Aorta (tissue), 5 donors: ENCODE results near the gene SLAMF7. TPM values are rescaled to one million over a fixed set of nuclear protein-coding genes. Genes with fewer than 3 reads are reported as not detected.

Experiments used
- ATAC-seq: fragments of 200-7000 bp; cut with Tn5 transposase; one replicate; pipeline ENCODE4 v1.9.1; 2022; ENCODE audit warnings: moderate library complexity; ENCODE audit not compliant: low FRiP score
- DNase-seq, 2 donors: peaks; one replicate each; pipeline ENCODE4 v3.0.0-alpha.2; 2020
- H3K27ac ChIP-seq, 2 donors: one replicate each; pipeline ENCODE4 v1.5.1; 2013; ENCODE audit warnings: low read length in 2 of 2, mild to moderate bottlenecking in 2 of 2, moderate library complexity in 2 of 2, control low read depth in 1 of 2, inconsistent platforms in 1 of 2, low read depth in 1 of 2
- H3K27me3 ChIP-seq, 2 donors: one replicate each; pipeline ENCODE4 v1.6.1; 2013; ENCODE audit warnings: control low read depth in 1 of 2, low read length in 1 of 2, mild to moderate bottlenecking in 1 of 2, moderate library complexity in 1 of 2; ENCODE audit not compliant: insufficient read depth in 2 of 2, control insufficient read depth in 1 of 2
- H3K36me3 ChIP-seq, 2 donors: one replicate each; pipeline ENCODE4 v1.6.1; 2013; ENCODE audit warnings: control low read depth in 1 of 2, low read length in 1 of 2, mild to moderate bottlenecking in 1 of 2; ENCODE audit not compliant: insufficient read depth in 2 of 2, control insufficient read depth in 1 of 2
- H3K4me1 ChIP-seq, 2 donors: one replicate each; pipeline ENCODE4 v1.6.1; 2013; ENCODE audit warnings: low read length in 2 of 2, control low read depth in 1 of 2, mild to moderate bottlenecking in 1 of 2, moderate library complexity in 1 of 2; ENCODE audit not compliant: insufficient read depth in 2 of 2, control insufficient read depth in 1 of 2
- H3K4me3 ChIP-seq, 2 donors: one replicate each; pipeline ENCODE4 v1.5.1; 2013; ENCODE audit warnings: low read length in 2 of 2, control low read depth in 1 of 2, mild to moderate bottlenecking in 1 of 2
- H3K9me3 ChIP-seq: one replicate; pipeline ENCODE4 v1.6.1; 2013; ENCODE audit warnings: mild to moderate bottlenecking, low read length; ENCODE audit not compliant: control insufficient read depth
- WGBS, 2 donors: extraction: QIAGEN DNeasy Blood & Tissue Kit; methylation state at CpG; one replicate each; pipeline ENCODE4 v1.1.7; 2013; 5-methylcytosine and 5-hydroxymethylcytosine counted together
- intact Hi-C, 2 donors: fragments of 100-400 bp; cut with DNase I; formaldehyde crosslinking; loops; one replicate each; pipeline versions ENCODE4 v1.14.2 to v1.15.0; 2022
- polyA plus RNA-seq, 2 donors: library from polyadenylated mRNA; stranded (reverse); fragments of 200-250 nt; gene quantifications; one replicate each; pipeline ENCODE4 v1.2.3, GENCODE V29; 2013
- total RNA-seq, 2 donors: library from RNA; stranded (reverse); fragmentation: NEBNext Ultra II Directional; extraction: Animal tissue kit (Norgen Biotek cat#: 25700); gene quantifications; one replicate each; pipeline ENCODE4 v1.2.1, GENCODE V29; 2021
- donor health status: healthy with polysubstance abuse.
- donor health status: Bipolar disorder and iron deficiency.
- donor health status: DM: no; HTN: no; CAD: no.
- donor health status: DM: no; HTN: no; CAD: no.
- donor health status: DM: yes; HTN: yes; CAD: no.

The SLAMF7 gene
- total and polyA plus RNA-seq, 4 donors, result 2.5 to 8.9 (median 2.9) TPM; not detected in 1

GRCh38 chr1:160772331-160772730 is 33.3 kb downstream of the SLAMF7 start:
- H3K27me3 ChIP-seq, result peaks cover 0 to 2% of the 10 kb centered on the region in 2 donors
- H3K4me1 ChIP-seq, result no peaks in the 10 kb centered on the region
- ATAC-seq (no peak), DNase-seq (no peak)
- H3K27ac ChIP-seq, result no peak overlapping the region
- WGBS, 2 donors, result 85 to 93% methylated on average over 1 of the region's 1 CpG
- H3K9me3 ChIP-seq, result no peaks in the 10 kb centered on the region
- H3K36me3 ChIP-seq, result no peaks in the 10 kb centered on the region
- intact Hi-C loops, result no loop called here
- H3K4me3 ChIP-seq, result no peak overlapping the region

GRCh38 chr1:160773093-160773492 is 34.0 kb downstream of the SLAMF7 start:
- Histone ChIP-seq H3K27ac (no peak overlapping the region), H3K27me3 (peaks cover 0 to 2% of the 10 kb centered on the region in 2 donors), H3K4me1 (no peaks in the 10 kb centered on the region), H3K36me3 (no peaks in the 10 kb centered on the region), H3K9me3 (no peaks in the 10 kb centered on the region), H3K4me3 (no peak overlapping the region)
- intact Hi-C loops, result no loop called here
- WGBS, 2 donors, result 78 to 82% methylated on average over 3 of the region's 3 CpGs
- DNase-seq (no peak), ATAC-seq (no peak)

GRCh38 chr1:160774886-160775719 is 36.1 kb downstream of the SLAMF7 start:
- H3K27ac ChIP-seq, result no peak overlapping the region
- H3K4me1 ChIP-seq, result no peaks in the 10 kb centered on the region
- DNase-seq, result no peak
- H3K4me3 ChIP-seq, result no peak overlapping the region
- H3K36me3 ChIP-seq, result no peaks in the 10 kb centered on the region
- 74 to 92% methylated on average over 2 of the region's 2 CpGs for WGBS, 2 donors
- intact Hi-C loops, result no loop called here
- no peak for ATAC-seq
- peaks cover 0 to 2% of the 10 kb centered on the region in 2 donors for H3K27me3 ChIP-seq
- no peaks in the 10 kb centered on the region for H3K9me3 ChIP-seq

GRCh38 chr1:160776178-160776577 is 37.1 kb downstream of the SLAMF7 start:
- Histone ChIP-seq H3K9me3 (no peaks in the 10 kb centered on the region), H3K27ac (no peak overlapping the region), H3K4me1 (no peaks in the 10 kb centered on the region), H3K27me3 (peaks cover 0 to 2% of the 10 kb centered on the region in 2 donors), H3K4me3 (no peak overlapping the region), H3K36me3 (no peaks in the 10 kb centered on the region)
- no peak for ATAC-seq
- WGBS, 2 donors, result 100% methylated on average over 1 of the region's 1 CpG
- intact Hi-C loops, result no loop called here
- no peak for DNase-seq

GRCh38 chr1:160777486-160778089 is 38.5 kb downstream of the SLAMF7 start:
- Histone ChIP-seq H3K4me1 (no peaks in the 10 kb centered on the region), H3K36me3 (no peaks in the 10 kb centered on the region), H3K4me3 (no peak overlapping the region), H3K27me3 (peaks cover 0 to 2% of the 10 kb centered on the region in 2 donors), H3K27ac (no peak overlapping the region), H3K9me3 (no peaks in the 10 kb centered on the region)
- DNase-seq (no peak), ATAC-seq (no peak)
- 67 to 79% methylated on average over 7 of the region's 7 CpGs for WGBS, 2 donors
- intact Hi-C loops, result no loop called here

GRCh38 chr1:160778976-160779375 is 39.9 kb downstream of the SLAMF7 start:
- Histone ChIP-seq H3K9me3 (peaks cover 2% of the 10 kb centered on the region), H3K36me3 (no peaks in the 10 kb centered on the region), H3K4me1 (no peaks in the 10 kb centered on the region), H3K27ac (no peak overlapping the region), H3K27me3 (peaks cover 0 to 2% of the 10 kb centered on the region in 2 donors), H3K4me3 (no peak overlapping the region)
- DNase-seq (no peak), ATAC-seq (no peak)
- 90 to 93% methylated on average over 6 of the region's 6 CpGs for WGBS, 2 donors
- intact Hi-C loops, result no loop called here

GRCh38 chr1:160779626-160780397 is 40.8 kb downstream of the SLAMF7 start:
- no peak for ATAC-seq
- H3K4me3 ChIP-seq, result no peak overlapping the region
- 96 to 98% methylated on average over 18 of the region's 18 CpGs for WGBS, 2 donors

GRCh38 chr1:160780398-160780755 is 41.3 kb downstream of the SLAMF7 start:
- 93 to 100% methylated on average over 2 of the region's 2 CpGs for WGBS, 2 donors
- DNase-seq (no peak), ATAC-seq (no peak)
- Histone ChIP-seq H3K4me3 (no peak overlapping the region), H3K27ac (no peak overlapping the region), H3K27me3 (peaks cover 0 to 2% of the 10 kb centered on the region in 2 donors), H3K4me1 (no peaks in the 10 kb centered on the region), H3K9me3 (peaks cover 2% of the 10 kb centered on the region), H3K36me3 (no peaks in the 10 kb centered on the region)
- intact Hi-C loops, result no loop called here

More at GRCh38 chr1:160779626-160780397, 40.8 kb downstream of the SLAMF7 start:
- Histone ChIP-seq H3K27ac (no peak overlapping the region), H3K27me3 (peaks cover 0 to 2% of the 10 kb centered on the region in 2 donors), H3K36me3 (no peaks in the 10 kb centered on the region), H3K9me3 (peaks cover 2% of the 10 kb centered on the region), H3K4me1 (no peaks in the 10 kb centered on the region)
- intact Hi-C loops, result no loop called here
- DNase-seq, result no peak
